C4-2B (cell line): ENCODE measurements around the gene SOX15.
A peak's percentile ranks its signal among the peaks of the same experiment; 100 is the strongest.
"Not testable (repeated sequence)": the region's sequence is repeated elsewhere in the genome, so short reads cannot be mapped to it uniquely, and the experiment has no call there.

Experiments
- H3K27ac ChIP-seq: fragments of 450-650 bp; 2 replicates; pipeline ENCODE4 v1.5.1; 2017
- CTCF ChIP-seq: fragments of 450-650 bp; conservative IDR thresholded peaks from 2 replicates; pipeline ENCODE4 v1.5.1; 2017; ENCODE audit warnings: mild to moderate bottlenecking
- ZFX ChIP-seq: fragments of 450-650 bp; IDR thresholded peaks from 2 replicates; pipeline ENCODE4 v1.6.1; 2017

SOX15 gene

GRCh38 chr17:7629939-7630571 lies 40.2 kb upstream of the SOX15 start, which contains the start of gene SHBG:
SHBG (plus strand) TSS chr17:7630135; CDS start chr17:7630173, 38 bp downstream.
- no peak for TF ChIP-seq CTCF
- TF ChIP-seq ZFX, result no peak
- no peak within 1 kb of the TSS for H3K27ac ChIP-seq

GRCh38 chr17:7627250-7628121 lies 37.6 kb upstream of the SOX15 start, which contains the start of gene SAT2:
SAT2 (minus strand) TSS chr17:7627821; CDS start chr17:7627635, 186 bp downstream.
- peak within 1 kb of the TSS; percentile 76 for H3K27ac ChIP-seq

GRCh38 chr17:7626956-7627249 lies 37.0 kb upstream of the SOX15 start:
- H3K27ac ChIP-seq, result peak overlapping the region; percentile 76
- TF ChIP-seq CTCF (no peak), ZFX (no peak)

More at GRCh38 chr17:7627250-7628121, 37.6 kb upstream of the SOX15 start, which contains the start of gene SAT2:
- TF ChIP-seq CTCF (no peak), ZFX (peak; percentile 89; the same call in 1 of the 2 replicates)

- no peak overlapping the region for H3K27ac ChIP-seq
- TF ChIP-seq ZFX, result no peak
- no peak for TF ChIP-seq CTCF
Observed at GRCh38 chr17:7626307-7626706, 36.4 kb upstream of the SOX15 start.

- not testable (repeated sequence) for H3K27ac ChIP-seq
Observed at GRCh38 chr17:7625749-7626148, 35.9 kb upstream of the SOX15 start.

GRCh38 chr17:7623661-7624060 lies 33.8 kb upstream of the SOX15 start:
- TF ChIP-seq ZFX (no peak), CTCF (no peak)
- H3K27ac ChIP-seq, result no peak overlapping the region

- H3K27ac ChIP-seq, result no peak overlapping the region
- TF ChIP-seq CTCF, result no peak
- TF ChIP-seq ZFX, result no peak
Observed at GRCh38 chr17:7620835-7621234, 30.9 kb upstream of the SOX15 start.
